Hepatocyte (in vitro differentiated cells): ENCODE measurements around the gene CAP2. TPM values are rescaled to one million over a fixed set of nuclear protein-coding genes. Genes with fewer than 3 reads are reported as not detected.

Source experiments
- DNase-seq: peaks from one replicate; pipeline ENCODE4 v3.0.0-alpha.2; 2016; ENCODE audit warnings: low spot score
- H2AFZ ChIP-seq: fragments of 200-600 bp; sonication (generic); 2 replicates; pipeline ENCODE4 v1.6.0; 2016; ENCODE audit warnings: antibody characterized with exemption, mild to moderate bottlenecking
- H3K27ac ChIP-seq: fragments of 200-600 bp; sonication (generic); 2 replicates; pipeline ENCODE4 v1.5.1; 2016; ENCODE audit warnings: mild to moderate bottlenecking
- H3K27me3 ChIP-seq: fragments of 200-600 bp; sonication (generic); 2 replicates; pipeline ENCODE4 v1.6.1; 2016
- H3K36me3 ChIP-seq: fragments of 200-600 bp; sonication (generic); replicated peaks from 2 replicates; pipeline ENCODE4 v1.5.1; 2016; ENCODE audit warnings: low read depth; ENCODE audit not compliant: insufficient read depth
- H3K4me1 ChIP-seq: fragments of 200-600 bp; sonication (generic); 2 replicates; pipeline ENCODE4 v1.5.1; 2016; ENCODE audit warnings: mild to moderate bottlenecking, moderate library complexity; ENCODE audit not compliant: insufficient read depth
- H3K4me2 ChIP-seq: fragments of 200-600 bp; sonication (generic); 2 replicates; pipeline ENCODE4 v1.6.0; 2016
- H3K4me3 ChIP-seq: fragments of 200-600 bp; sonication (generic); 2 replicates; pipeline ENCODE4 v1.5.1; 2016; ENCODE audit warnings: mild to moderate bottlenecking
- H3K79me2 ChIP-seq: fragments of 200-600 bp; sonication (generic); 2 replicates; pipeline ENCODE4 v1.6.0; 2017; ENCODE audit warnings: mild to moderate bottlenecking
- H3K9me2 ChIP-seq: fragments of 200-600 bp; sonication (generic); replicated peaks from 2 replicates; pipeline ENCODE4 v1.6.0; 2017; ENCODE audit warnings: mild to moderate bottlenecking; ENCODE audit not compliant: insufficient read depth
- H3K9me3 ChIP-seq: fragments of 200-600 bp; sonication (generic); 2 replicates; pipeline ENCODE4 v1.5.1; 2016; ENCODE audit warnings: low read depth, mild to moderate bottlenecking
- H4K20me1 ChIP-seq: fragments of 200-600 bp; sonication (generic); 2 replicates; pipeline ENCODE4 v1.6.0; 2016; ENCODE audit warnings: mild to moderate bottlenecking; ENCODE audit not compliant: insufficient read depth, poor library complexity, severe bottlenecking
- EZH2 ChIP-seq: fragments of 200-600 bp; sonication (generic); IDR thresholded peaks from 2 replicates; pipeline ENCODE4 v1.6.1; 2016; ENCODE audit warnings: antibody characterized with exemption, mild to moderate bottlenecking, borderline replicate concordance
- EZH2phosphoT487 ChIP-seq: fragments of 200-600 bp; sonication (generic); IDR thresholded peaks from one replicate; pipeline ENCODE4 v1.6.1; 2018; ENCODE audit warnings: antibody characterized with exemption, mild to moderate bottlenecking, low read depth, moderate library complexity; ENCODE audit not compliant: unreplicated experiment, severe bottlenecking
- WGBS: methylation state at CpG from one replicate; pipeline ENCODE4 v1.1.6; 2016; ENCODE audit warnings: low lambda C conversion rate; ENCODE audit errors: missing lambda C conversion rate; 5-methylcytosine and 5-hydroxymethylcytosine counted together
- polyA plus RNA-seq: library from polyadenylated mRNA; unstranded; fragments of >200 nt; fragmentation: Nextera tagmentation; extraction: Ambion mirVana; gene quantifications from 2 replicates; pipeline ENCODE4 v1.2.1, GENCODE V29; 2016
- total RNA-seq: library from RNA; depleted of rRNA; stranded (reverse); fragments of >200 nt; gene quantifications from 2 replicates; pipeline ENCODE4 v1.2.3, GENCODE V29; 2014
- TF ChIP-seq, protein P1 (sequence below): fragments of 200-600 bp; sonication (generic); IDR thresholded peaks from 2 replicates; pipeline ENCODE4 v1.5.1; 2016; ENCODE audit warnings: antibody characterized with exemption, mild to moderate bottlenecking; ENCODE audit not compliant: poor library complexity

The CAP2 gene
- total and polyA plus RNA-seq, 2 experiments from 2014 or later = 6.5 to 8.7 TPM

DNA sequence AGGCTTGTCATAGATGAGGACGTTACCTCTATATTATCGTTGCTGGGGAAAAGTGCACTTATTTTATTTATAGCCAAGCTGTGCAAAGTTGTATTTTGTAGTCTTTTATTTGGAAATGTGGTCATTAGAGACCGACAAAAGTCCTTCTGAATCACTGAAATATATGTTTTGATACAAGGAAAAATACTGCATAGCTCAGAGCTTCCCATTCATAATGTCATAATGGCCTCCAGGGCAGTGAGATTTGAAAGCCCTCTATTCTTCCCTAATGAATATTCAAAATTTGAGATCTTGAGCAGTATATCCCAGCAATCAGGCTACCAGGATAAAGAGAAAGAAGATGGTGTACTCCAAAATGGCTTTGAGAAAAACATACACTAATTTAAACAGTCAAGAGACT, 64.6 kb downstream of the CAP2 start:
- Histone ChIP-seq H3K4me2 (no peak overlapping the region), H3K36me3 (no peaks in the 10 kb centered on the region), H3K9me3 (no peaks in the 10 kb centered on the region), H3K9me2 (no peaks in the 10 kb centered on the region), H3K4me3 (no peak overlapping the region), H3K27ac (no peak overlapping the region), H3K79me2 (no peaks in the 10 kb centered on the region), H4K20me1 (no peaks in the 10 kb centered on the region), H3K4me1 (no peaks in the 10 kb centered on the region), H3K27me3 (no peaks in the 10 kb centered on the region), H2AFZ (no peak overlapping the region)
- no peak for DNase-seq
- TF ChIP-seq EZH2phosphoT487 (no peak), EZH2 (no peak)
- TF ChIP-seq, protein P1, sequence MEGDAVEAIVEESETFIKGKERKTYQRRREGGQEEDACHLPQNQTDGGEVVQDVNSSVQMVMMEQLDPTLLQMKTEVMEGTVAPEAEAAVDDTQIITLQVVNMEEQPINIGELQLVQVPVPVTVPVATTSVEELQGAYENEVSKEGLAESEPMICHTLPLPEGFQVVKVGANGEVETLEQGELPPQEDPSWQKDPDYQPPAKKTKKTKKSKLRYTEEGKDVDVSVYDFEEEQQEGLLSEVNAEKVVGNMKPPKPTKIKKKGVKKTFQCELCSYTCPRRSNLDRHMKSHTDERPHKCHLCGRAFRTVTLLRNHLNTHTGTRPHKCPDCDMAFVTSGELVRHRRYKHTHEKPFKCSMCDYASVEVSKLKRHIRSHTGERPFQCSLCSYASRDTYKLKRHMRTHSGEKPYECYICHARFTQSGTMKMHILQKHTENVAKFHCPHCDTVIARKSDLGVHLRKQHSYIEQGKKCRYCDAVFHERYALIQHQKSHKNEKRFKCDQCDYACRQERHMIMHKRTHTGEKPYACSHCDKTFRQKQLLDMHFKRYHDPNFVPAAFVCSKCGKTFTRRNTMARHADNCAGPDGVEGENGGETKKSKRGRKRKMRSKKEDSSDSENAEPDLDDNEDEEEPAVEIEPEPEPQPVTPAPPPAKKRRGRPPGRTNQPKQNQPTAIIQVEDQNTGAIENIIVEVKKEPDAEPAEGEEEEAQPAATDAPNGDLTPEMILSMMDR = no peak
- 92% methylated on average over 3 of the region's 3 CpGs for WGBS

DNA sequence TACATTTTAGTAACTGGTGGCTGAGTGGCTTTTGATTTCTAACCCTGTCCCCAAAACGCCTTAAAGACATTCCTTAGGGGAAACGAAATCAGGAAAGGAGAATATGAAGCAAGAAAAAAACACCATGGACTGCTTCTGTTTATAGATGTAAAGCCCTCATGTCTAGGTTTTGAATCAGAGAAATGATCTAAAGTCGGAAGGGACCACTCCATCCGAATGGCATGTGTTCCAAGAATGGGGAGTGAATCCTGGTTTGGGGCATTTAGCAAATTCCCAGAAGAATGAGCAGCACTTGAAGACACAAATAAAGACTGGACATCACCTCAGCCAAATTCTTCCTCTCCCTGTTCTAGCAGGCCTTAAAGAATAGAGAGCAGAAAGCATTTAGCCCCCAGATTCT, 65.6 kb downstream of the CAP2 start:
- DNase-seq = no peak
- Histone ChIP-seq H3K9me3 (no peaks in the 10 kb centered on the region), H3K27ac (no peak overlapping the region), H3K4me2 (no peak overlapping the region), H2AFZ (no peak overlapping the region), H3K79me2 (no peaks in the 10 kb centered on the region), H3K4me3 (no peak overlapping the region), H3K36me3 (no peaks in the 10 kb centered on the region), H4K20me1 (no peaks in the 10 kb centered on the region), H3K4me1 (no peaks in the 10 kb centered on the region), H3K27me3 (no peaks in the 10 kb centered on the region), H3K9me2 (no peaks in the 10 kb centered on the region)
- TF ChIP-seq EZH2 = no peak
- TF ChIP-seq EZH2phosphoT487 = no peak
- TF ChIP-seq, protein P1 = no peak
- WGBS = 83% methylated on average over 4 of the region's 4 CpGs

DNA sequence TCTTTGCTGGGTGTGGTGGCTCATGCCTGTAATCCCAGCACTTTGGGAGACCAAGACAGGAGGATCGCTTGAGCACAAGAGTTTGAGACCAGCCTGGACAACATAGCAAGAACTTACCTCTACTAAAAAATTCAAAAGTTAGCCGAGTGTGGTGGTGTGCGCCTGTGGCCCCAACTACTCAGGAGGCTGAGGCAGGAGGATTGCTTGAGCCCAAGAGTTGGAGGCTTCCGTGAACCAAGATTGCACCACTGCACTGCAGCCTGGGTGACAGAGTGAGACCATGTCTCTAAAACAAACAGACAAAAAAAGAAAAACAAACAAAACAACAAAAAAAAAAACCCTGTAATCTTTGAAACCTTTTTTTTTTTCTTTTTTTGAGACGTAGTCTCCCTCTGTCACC, 67.5 kb downstream of the CAP2 start:
- Histone ChIP-seq H3K79me2 (no peaks in the 10 kb centered on the region), H3K36me3 (no peaks in the 10 kb centered on the region), H3K27ac (no peak overlapping the region), H3K4me3 (no peak overlapping the region), H3K9me2 (no peaks in the 10 kb centered on the region), H3K27me3 (no peaks in the 10 kb centered on the region), H3K9me3 (no peaks in the 10 kb centered on the region), H3K4me2 (no peak overlapping the region), H2AFZ (no peak overlapping the region), H3K4me1 (no peaks in the 10 kb centered on the region), H4K20me1 (no peaks in the 10 kb centered on the region)
- TF ChIP-seq, protein P1 = no peak
- no peak for TF ChIP-seq EZH2
- TF ChIP-seq EZH2phosphoT487 = no peak
- DNase-seq = no peak
- WGBS = 93% methylated on average over 5 of the region's 5 CpGs

DNA sequence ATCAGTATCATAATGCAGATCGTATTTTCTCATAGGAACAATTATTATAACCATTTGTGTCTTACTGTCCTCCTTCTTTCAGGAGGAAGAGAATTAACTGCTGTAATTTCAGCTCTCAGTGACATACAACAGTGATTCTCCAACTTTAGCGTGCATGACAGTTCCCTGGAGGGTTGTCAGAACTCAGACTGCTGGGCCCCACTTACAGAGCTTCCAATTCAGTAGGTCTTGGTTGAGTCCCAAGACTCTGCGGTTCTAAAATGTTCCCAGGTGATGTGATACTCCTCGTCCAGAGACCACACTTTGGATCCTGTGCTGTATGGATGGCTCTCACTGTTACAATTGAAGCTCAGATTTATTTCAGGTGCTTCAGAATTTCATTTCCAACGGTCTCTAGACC, 72.8 kb downstream of the CAP2 start:
- Histone ChIP-seq H3K36me3 (no peaks in the 10 kb centered on the region), H3K4me2 (no peak overlapping the region), H3K27ac (no peak overlapping the region), H3K79me2 (no peaks in the 10 kb centered on the region), H3K9me2 (no peaks in the 10 kb centered on the region), H3K4me1 (no peaks in the 10 kb centered on the region), H3K9me3 (no peaks in the 10 kb centered on the region), H3K27me3 (no peaks in the 10 kb centered on the region), H4K20me1 (no peaks in the 10 kb centered on the region), H3K4me3 (no peak overlapping the region), H2AFZ (no peak overlapping the region)
- TF ChIP-seq, protein P1 = no peak
- no peak for TF ChIP-seq EZH2
- TF ChIP-seq EZH2phosphoT487 = no peak
- DNase-seq = no peak
- 94% methylated on average over 5 of the region's 5 CpGs for WGBS
